GM18502 (cell line): ENCODE data around the gene MLNR.

Source experiments
- ATAC-seq: cut with Tn5 transposase; IDR thresholded peaks from one replicate; pipeline ENCODE4 v1.9.1; 2021; ENCODE audit warnings: mild to moderate bottlenecking; ENCODE audit not compliant: unreplicated experiment, poor library complexity

The MLNR gene

DNA sequence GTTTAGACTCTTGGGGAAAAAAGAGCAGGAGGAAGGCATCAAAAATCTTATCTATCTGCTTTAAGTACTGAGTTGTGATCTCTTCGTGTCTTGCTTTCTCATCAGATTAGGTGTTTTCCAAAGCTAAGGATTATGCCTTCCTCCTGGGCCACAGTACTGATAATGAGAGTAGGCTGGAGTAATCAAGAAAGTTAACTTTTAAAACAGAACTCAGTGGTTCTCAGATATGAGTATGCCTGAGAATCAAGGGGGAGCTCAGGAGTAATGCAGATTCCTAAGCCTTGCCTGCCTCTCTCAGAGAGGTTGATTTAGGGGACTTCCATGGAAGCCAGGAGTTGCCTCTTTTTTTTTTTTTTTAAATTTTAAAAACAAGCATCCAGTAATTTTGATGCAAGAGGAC lies 51.1 kb downstream of the MLNR start:
- no peak for ATAC-seq
